Hepatocyte (in vitro differentiated cells): ENCODE measurements around the gene RBM33.

Source experiments
- CTCF ChIP-seq: fragments of 200-600 bp; sonication (generic); IDR thresholded peaks from 2 replicates; pipeline ENCODE4 v1.5.1; 2016; ENCODE audit warnings: antibody characterized with exemption, mild to moderate bottlenecking; ENCODE audit not compliant: poor library complexity
- EZH2 ChIP-seq: fragments of 200-600 bp; sonication (generic); IDR thresholded peaks from 2 replicates; pipeline ENCODE4 v1.6.1; 2016; ENCODE audit warnings: antibody characterized with exemption, mild to moderate bottlenecking, borderline replicate concordance

- no peak for TF ChIP-seq CTCF
- TF ChIP-seq EZH2, result no peak
Observed at GRCh38 chr7:155813546-155814315, 169.3 kb downstream of the RBM33 start.
